AG09309 (cell line): ENCODE measurements around the gene ADCY4.
A peak's percentile ranks its signal among the peaks of the same experiment; 100 is the strongest.

Experiments used
- DNase-seq: peaks from one replicate; pipeline ENCODE4 v3.0.0-alpha.2; 2010; ENCODE audit warnings: low read depth
- H3K4me3 ChIP-seq: 2 replicates; pipeline ENCODE4 v1.5.1; 2011; ENCODE audit warnings: mild to moderate bottlenecking, low read depth, low read length, moderate library complexity; ENCODE audit not compliant: control insufficient read depth
- CTCF ChIP-seq: IDR thresholded peaks from 2 replicates; pipeline ENCODE4 v1.5.1; 2011; ENCODE audit warnings: mild to moderate bottlenecking, low read depth, low read length, inconsistent platforms; ENCODE audit not compliant: insufficient read depth, control insufficient read depth; ENCODE audit errors: missing control alignments

ADCY4 gene

DNA sequence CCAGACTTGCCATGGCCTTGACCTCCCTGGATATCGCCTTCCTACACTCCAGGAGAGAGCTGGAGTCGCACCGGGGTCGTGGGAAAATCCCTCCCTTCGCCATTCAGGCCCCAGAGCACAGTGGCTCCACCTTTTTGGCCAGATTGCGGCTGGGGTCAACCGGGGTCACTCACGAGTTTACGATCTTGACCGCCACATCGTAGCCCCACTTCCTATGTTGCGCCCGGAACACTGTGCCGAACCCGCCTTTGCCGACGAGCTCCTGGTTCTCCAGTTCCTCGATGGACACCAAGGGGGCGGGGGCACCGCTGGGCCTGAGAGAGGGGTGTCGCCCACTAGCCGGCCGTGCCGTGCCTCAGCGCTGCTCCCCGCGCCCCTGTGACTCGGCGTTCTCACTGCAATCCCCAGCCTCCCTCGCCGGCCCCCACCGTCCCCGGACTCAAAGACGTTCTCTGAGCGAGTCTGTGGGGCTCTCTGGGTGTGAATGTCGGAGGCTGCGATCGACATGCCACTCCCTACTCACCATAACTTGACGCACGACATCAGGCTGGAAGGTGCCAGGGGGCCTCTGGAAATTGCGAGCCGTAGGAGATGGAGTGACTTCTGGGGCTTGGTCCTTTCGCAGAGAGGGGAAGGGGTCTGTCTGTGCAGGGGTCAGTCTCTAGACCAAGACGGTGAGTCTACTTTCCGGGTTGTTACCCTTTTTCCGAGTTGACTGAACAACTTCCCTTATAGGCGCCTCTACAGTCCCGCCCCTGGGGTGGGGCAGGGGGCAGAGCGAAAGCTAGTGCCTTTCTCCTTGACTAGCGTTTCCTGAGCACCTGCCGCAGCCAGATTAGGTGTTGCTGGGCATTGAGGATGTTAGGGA, 4.6 kb upstream of the ADCY4 start, which contains the start of gene RIPK3:
TSS of gene RIPK3 (minus strand) at position 708 of the 868 bp plus-strand sequence. CDS start at position 543, 165 bp downstream.
- H3K4me3 ChIP-seq, result peak within 1 kb of the TSS; percentile 37
- DNase-seq, result no peak
- TF ChIP-seq CTCF, result no peak

- TF ChIP-seq CTCF, result no peak
- no peak for DNase-seq
- H3K4me3 ChIP-seq, result no peak overlapping the region; the same call in 1 of the 2 replicates
Measured at GRCh38 chr14:24338843-24339242, 4.0 kb upstream of the ADCY4 start.

- no peak for TF ChIP-seq CTCF
- no peak for DNase-seq
- no peak overlapping the region for H3K4me3 ChIP-seq
Measured at GRCh38 chr14:24337824-24338175, 2.9 kb upstream of the ADCY4 start.

DNA sequence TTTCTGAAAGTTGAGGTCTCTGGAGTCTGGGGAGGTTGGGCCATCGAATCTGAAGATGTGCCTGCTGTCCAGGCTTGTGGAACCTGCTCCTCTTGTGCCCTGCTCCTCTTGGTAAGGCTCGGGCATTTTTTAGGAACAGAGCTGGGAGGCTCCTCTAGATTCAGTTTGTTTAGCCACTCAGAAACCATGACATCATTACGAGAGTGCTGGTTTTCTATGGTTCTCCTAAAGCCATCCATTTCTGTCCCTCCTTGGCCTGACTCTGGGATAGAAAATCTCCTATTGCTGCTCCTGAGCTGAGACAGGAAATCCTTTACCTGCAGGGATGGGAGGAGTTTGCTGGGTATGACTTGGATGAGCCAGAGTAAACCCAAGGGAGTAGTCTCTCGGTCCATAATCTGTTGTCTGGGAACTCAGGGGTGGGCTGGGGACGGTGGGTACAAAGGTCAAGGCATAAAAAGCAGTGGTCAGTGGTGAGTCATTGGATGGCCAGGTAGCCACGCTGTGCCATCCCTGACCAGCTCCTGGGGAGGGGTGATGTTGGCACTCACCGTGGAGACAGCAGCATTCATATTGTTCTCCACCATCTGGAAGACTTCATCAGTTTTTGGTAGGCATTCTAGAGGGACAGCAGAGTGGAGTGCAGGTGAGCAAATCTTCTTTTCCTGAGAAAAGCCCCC, 2.4 kb upstream of the ADCY4 start:
- TF ChIP-seq CTCF, result no peak
- no peak for DNase-seq
- H3K4me3 ChIP-seq, result no peak overlapping the region

- DNase-seq, result no peak
- no peak for TF ChIP-seq CTCF
- no peak overlapping the region for H3K4me3 ChIP-seq
Measured at GRCh38 chr14:24335461-24336171, 745 bp upstream of the ADCY4 start.

- peak; percentile 77 for TF ChIP-seq CTCF
- DNase-seq, result no peak
- no peak overlapping the region for H3K4me3 ChIP-seq
Measured at GRCh38 chr14:24332268-24332993, 2.4 kb downstream of the ADCY4 start.
